HG03060 (cell line): ENCODE data around the gene NTN4.
"Not testable (repeated sequence)": the region's sequence is repeated elsewhere in the genome, so short reads cannot be mapped to it uniquely, and the experiment has no call there.

ENCODE experiments used
- ATAC-seq: cut with Tn5 transposase; IDR thresholded peaks from one replicate; pipeline ENCODE4 v1.9.1; 2021; ENCODE audit warnings: low read depth, moderate number of reproducible peaks; ENCODE audit not compliant: unreplicated experiment

NTN4 gene

DNA sequence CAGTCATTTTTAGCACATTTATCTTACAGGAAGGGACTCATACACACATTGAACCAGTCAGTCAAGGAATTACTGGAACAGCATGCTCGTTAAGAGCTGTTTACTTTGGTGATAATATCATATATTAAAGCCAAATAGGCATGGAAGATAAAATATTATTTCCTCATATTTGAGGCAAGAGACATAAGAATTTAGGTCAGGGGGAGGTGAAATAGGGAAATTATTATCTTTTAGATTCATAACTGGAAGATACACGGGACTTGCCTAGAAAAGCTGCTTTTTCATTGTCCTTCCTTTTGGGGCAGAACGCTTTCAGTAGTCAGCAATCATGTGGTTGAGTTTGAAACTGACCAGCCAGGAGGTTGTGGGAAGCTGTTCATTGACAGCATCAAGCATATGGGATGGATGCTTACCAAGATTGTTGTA is 72.5 kb downstream of the NTN4 start:
- ATAC-seq: no peak

DNA sequence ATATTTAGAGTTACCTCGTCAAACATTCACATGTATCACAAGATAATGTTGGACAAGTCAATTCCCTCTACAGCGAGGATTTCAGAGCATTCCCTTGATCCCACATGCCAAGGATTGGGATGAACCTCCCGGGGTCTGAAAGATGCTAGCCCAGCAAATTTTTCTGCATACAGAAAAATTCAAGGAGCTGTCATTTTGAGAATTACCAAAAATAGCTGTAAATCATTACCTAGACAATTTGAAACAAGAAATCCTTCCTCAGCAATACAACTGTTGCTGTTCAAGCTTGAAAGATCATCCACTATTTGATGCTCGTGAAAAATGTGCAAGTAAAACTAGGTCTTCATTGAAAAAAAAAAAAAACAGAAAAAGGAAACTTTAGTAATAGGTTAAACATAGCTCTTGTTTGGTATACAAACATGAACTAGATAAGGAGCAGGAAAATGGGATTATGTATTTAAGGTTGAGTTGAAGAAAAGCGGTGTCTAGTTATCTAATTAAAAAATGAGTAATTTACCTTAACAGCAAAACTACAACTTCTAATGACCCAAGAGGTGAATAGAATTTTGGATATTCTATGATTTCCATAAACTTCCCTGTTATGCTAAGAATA is 73.1 kb downstream of the NTN4 start:
- no peak for ATAC-seq

DNA sequence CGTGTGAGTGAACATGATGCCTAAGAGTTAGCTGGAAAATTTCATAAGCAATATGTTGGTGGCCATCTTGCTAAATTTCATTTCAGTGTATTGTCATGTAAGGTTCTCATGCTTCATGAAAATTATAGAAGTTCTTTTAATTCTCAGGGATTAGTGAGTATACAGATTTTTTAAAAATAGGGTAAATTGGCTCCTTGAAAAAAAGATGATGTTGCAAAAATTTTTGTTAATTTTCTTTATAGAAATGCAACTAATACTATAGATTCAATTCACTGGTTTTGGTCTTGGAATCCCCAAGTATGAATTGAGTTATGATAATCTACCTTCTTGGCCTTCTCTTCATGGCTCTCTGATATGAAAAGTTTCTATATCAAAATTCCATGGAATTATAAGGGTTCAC is 75.4 kb downstream of the NTN4 start:
- no peak for ATAC-seq

DNA sequence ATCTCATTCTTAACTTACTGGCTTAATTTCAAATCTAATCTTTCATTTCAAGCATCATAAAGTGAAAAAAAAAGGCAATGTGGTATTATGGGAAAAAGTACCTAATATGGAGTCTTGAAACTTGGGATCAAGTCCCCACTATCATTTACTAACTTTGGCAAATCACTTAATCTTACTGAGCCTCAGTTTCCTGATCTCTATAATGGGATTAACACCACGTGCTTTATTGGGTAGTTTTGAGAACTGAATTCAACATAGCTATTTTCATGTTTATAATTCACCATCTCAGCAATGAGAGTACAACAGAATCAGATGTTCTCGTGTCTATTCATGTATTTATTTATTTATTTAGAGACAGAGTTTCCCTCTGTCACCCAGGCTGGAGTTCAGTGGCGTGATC is 78.3 kb downstream of the NTN4 start:
- no peak for ATAC-seq

DNA sequence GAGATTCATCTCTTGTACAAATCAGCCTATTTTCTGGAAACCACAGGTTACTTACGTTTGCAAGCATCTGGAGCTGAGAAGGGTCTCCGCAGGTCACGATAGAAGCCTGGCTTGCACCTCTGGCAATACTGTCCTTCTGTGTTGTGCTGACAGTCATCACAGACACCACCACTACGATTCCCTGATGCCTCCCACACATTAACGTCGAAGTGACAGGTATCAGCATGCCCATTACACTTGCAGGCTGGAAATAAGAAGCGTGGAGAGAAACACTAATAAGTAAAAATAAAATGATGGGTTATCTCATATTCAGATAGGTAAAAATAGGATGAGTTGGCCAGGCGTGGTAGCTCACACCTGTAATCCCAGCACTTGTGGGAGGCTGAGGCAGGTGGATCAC is 80.2 kb downstream of the NTN4 start:
- ATAC-seq: no peak

DNA sequence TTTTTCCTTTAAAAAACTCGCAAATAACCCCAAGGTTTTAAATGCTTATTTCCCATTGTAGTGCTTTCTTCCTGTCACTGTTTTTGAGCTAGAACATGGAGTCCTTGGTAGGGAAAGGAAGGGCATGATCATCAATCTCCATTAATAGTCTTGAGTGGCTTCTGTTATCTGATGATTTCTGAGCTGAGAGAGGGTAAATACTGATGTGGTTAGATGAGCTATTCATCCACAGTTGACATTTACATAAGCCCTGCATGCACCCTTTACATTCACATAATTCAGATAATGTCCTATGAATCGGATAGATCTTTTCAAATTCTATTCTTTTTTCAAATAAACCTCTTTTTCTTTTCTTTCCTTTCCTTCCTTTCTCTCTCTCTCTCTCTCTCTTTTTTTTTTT is 81.4 kb downstream of the NTN4 start:
- ATAC-seq: no peak

DNA sequence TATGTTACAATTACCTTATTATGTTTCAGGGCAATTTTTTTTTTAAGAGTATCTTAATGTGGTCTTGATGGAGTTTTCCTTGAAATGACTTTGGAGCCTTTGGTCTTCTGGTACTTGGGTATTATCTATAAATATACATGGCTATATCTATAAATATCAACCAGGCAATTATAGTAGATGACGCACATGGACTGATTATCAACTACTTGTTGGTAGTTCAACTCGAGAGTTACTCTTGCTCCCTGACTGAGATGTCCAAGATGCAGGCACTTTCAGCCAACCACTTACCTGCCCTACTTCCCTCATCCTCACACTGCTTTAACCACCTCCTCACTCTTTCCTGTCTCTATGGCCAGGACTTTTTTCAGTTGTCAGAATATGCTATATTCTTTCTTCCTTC is 85.4 kb downstream of the NTN4 start:
- no peak for ATAC-seq

DNA sequence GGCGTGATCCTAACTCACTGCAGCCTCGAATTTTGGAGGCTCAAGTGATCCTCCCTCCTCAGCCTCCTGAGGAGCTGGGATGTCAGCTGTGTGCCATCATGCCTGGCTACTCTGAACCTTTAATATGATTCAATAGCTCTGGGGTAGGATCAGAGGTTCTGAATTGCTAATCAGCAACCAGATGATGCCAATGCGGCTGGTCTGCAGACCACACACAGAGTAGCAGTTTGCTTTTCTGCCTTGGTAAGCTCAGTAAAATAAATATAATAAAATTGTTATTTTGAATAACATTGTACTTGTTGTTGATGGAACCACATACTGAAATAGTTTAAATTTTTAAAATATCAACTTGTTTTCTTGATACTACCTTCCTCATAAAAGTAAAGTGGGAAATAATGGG is 86.6 kb downstream of the NTN4 start:
- no peak for ATAC-seq

DNA sequence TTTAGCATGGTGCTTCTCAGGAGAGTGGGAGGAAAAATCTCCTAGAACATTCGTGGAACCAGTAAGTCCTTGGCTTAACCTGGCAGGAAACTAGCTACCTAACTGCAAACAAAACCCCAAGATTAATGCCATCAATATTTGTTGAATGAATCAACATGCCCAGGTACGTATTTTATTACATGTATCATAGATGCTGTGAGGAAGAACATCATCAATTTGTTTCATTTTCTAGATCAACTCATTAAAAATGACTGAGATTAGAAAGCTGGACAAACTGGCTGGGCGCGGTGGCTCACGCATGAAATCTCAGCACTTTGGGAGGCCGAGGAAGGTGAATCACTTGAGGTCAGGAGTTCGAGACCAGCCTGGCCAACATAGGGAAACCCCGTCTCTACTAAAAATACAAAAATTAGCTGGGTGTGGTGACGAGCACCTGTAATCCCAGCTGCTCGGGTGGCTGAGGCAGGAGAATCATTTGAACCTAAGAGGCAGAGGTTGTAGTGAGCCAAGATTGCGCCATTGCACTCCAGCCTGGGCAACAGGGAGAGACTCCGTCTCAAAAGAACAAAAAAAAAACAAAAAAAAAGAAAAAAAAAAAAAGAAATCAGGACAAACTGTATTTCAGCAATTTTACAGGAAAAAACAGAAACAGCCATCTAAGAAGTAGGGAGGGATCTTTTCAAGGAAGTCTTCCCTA is 88.7 kb downstream of the NTN4 start:
- no peak for ATAC-seq

DNA sequence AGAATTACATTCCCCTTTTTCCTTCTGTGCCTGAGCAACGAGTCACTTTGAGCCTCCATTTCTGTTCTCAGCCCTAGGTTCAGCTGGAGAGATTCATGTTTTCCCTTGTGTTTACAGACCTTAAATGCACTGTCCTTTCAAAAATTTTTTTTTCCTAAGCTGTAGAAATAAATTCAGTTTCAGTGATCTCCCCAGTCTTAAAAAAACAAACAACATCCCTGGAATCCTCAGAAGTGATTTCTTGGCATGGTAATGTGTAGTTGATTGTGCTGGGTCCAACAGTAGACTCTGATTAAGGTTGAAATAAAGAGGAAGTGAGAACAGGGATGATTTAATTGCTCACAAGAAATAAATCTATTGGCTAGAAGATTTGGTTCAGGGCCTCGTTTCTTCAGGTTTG is 89.3 kb downstream of the NTN4 start:
- no peak for ATAC-seq

DNA sequence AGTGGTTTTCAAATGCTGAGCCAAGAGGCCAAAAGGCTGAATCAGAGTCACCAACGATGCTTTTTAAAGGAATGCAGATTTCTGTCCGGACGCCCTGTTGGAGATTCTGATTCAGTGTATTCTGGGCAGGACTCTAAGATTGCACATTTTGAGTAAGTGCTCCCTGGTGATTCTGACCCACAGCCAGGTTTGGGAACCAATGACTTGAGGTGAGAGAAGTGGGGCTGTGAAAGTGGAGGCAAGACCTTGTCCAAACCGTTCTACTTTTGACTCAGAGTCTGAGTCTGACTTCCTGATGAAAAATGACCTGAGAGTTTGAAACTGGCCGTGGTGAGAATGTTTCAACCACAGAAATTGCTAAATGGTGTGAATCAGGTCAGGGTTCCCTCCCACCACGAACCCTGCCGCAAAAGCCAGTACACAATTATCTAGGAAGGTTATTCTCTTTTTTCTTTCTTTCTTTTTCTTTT is 90.2 kb downstream of the NTN4 start:
- ATAC-seq: peak; percentile 88

DNA sequence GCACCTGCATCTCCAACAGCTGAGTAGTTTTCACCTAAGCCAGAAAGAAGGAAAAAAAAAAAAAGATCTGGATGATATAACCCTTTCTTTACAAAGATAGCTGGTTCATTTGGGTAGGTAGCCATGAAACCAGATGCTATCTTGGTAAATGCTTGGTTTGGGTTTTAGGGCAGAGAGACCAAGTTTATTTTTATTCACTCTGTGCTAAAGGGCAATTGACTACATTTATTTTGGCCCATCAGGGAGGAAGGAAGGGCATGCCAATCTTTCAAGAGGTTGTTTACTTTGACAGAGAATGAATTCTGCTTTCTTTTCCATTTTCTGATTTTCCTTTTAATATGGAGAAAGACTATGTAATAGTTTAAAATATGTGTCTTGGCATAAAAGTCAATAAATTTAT is 91.0 kb downstream of the NTN4 start:
- no peak for ATAC-seq

DNA sequence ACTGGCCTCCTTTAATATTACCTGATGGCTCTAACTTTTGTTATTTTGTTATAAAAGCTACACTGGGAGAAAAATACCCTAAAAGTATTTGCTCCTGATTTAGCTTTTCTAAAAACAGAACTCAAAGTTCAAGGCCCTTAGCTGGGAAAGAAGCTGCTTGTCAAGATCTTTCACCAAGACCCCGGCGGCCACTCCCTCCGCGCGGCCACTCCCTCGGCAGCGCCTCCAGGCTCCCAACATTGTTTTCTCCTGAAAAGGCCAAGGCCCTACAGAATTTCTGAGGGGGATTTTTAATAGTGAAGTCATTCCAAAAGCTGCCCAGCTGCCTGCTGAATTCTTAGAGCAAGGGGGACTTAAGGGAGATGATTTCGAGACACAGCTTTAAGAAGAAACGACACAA is 96.4 kb downstream of the NTN4 start:
- ATAC-seq: no peak

DNA sequence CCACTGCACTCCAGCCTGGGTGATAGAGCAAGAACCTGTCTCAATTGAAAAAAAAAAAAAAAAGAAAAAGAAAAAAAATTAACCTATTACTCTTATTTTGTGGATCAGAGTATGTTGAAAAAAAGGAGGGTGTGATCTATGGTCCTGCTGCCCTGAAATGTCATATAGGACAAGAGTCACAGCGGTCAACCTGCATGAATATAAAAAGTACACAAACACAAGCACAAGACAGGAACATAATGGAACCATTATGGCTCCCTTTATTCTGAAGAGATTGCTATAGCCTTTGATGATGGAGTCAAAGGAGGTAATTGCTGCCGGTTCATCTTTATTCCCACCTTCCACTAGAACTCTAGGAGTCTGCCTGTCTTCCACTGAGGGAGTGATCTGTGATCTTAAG is 96.9 kb downstream of the NTN4 start:
- no peak for ATAC-seq

DNA sequence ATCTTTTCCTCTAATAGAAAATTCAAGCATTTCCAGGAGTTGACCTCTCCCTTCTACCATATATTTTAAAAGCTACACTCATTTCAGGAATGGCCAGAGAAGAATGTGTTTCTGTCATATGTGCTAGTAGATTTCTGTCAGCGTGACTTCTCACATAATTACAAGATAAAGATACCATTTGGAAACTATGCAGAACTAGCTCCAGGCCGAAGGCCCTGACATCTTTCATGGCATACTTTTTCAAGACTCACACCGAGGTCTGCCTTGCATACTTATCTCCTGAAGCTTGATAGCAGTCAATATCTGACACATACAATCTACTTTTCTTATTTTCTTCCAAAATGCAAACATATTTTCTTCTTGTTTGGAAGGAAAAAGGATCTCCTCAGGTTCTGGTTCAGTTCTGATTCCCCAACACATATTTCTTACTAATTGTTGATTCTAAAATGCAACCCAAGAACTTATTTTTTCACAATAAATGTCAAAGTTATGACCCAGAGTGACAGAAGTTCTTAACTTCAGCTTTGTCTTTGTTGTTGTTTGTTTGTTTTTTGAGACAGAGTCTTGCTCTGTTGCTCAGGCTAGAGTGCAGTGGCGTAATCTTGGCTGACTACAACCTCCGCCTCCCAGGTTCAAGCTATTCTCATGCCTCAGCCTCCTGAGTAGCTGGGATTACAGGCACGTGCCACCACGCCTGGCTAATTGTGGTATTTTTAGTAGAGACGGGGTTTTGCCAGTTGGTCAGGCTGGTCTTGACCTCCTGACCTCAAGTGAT is 99.5 kb downstream of the NTN4 start:
- no peak for ATAC-seq

DNA sequence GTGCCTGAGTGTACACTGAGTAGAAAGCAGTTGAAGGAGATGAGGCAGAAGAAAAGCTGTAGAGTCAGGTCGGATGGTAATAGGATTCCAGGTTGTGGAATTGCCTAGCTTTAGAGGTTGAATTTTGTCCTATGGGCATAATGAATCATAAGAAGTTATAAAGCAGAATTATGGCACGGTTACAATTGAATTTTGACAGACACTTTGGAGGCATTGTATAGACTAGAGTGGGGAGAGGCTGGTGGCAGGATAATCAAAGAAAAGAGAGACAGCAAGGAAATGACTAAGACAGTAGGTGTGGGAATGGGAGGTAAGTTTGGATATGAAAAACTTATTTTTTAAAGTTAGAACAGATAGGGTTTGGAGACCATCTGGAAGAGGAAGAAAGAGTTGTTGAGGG is 102.6 kb downstream of the NTN4 start:
- ATAC-seq: no peak

DNA sequence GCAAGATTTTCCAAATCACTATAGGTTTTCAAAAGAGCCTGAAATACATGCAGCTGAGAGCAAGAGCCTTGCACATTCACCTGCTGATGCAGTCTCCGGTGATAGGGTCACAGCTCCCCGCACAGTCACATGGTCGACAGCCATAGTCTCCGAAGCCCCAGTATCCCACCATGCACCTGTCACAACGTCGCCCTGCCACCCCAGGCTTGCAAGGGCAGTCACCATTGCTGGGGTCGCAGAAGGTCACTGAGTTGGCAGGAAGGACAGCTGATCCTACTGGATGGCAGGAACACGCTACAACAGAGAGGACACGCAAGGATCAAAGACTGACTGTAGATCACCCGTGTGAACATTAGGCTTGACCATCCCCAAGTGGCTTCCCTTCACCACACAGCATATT is 107.1 kb downstream of the NTN4 start:
- no peak for ATAC-seq

DNA sequence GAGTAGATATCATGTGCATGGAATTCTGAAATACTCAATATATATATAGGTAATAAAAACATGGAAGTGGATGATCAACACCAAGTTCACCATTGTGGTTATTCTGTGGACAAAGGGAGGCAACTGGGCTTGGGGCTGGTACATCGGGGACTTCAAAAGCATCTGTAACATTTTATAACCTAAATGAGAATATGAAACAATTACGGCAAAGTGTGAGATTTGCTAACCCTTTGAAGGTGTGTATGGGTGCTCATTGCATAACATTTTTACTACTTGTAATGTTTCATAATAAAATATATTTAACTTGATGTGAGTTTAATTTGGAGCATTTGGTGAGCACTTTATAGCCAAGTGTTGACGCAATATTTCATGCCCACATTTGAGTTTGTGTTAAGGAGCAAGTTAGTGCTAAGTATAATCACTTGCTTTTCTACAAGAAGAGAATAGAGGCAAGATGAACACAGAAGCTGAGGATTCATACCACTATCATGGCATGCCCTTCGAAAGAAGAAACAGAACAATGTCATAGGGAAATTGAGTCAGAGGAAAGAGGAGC is 109.3 kb downstream of the NTN4 start:
- ATAC-seq: no peak

DNA sequence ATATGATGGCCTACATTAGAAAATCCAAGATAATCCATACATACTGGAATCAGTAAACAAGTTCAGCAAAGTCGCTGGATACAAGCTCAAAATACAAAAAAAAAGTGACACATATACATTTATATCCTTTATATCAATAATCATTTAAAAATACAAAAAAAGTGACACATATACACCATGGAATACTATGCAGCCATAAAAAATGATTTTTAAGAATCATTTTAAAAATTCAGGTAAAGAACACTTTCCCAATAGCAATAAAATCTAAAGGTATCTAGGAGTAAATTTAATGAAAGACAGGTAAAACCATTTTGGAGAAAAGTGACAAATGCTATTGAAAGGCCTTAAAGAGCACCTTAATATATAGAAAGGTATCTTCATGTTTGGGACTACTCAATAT is 111.9 kb downstream of the NTN4 start:
- no peak for ATAC-seq

DNA sequence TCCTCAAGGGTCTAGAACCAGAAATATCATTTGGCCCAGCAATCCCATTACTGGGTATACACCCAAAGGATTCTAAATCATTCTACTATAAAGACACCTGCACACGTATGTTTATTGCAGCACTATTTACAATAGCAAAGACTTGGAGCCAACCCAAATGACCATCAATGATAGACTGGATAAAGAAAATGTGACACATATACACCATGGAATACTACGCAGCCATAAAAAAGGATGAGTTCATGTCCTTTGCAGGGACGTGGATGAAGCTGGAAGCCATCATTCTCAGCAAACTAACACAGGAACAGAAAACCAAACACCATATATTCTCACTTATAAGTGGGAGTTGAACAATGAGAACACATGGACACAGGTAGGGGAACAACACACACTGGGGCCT is 112.8 kb downstream of the NTN4 start:
- ATAC-seq: not testable (repeated sequence)

DNA sequence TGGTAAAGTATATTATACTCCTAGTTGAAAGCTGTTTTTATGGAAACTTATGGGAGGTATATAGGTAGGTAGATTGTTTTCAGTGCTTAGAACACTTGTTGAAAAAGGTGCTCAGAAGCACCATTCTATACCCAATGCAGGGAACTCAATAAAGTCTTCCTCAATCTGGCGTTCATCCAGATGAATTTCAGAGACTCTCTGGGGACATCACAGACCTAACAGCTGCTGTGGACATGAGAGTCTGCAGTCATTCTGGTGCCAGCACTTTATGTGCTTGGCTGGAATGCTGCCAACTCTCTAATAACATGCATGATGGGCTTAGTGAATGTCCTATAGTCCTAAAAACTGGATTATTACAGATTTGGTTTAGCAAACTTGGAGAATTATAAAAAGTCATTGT is 115.9 kb downstream of the NTN4 start:
- ATAC-seq: no peak
